ENCODE results near the gene HOMER3.
A peak's percentile ranks its signal among the peaks of the same experiment; 100 is the strongest.

HOMER3 gene

GRCh38 chr19:18946335-18946734 lies 5.3 kb upstream of the HOMER3 start:
- H3K4me3 ChIP-seq: no peak overlapping the region
- intact Hi-C loops (cut with DNase I; ENCODE audit: low total_unique reads): loop anchor here (10.0 kb wide), 1 partner anchor 1718 kb away; the partner anchor contains the start of gene ZNF626

GRCh38 chr19:18945297-18945696 lies 4.3 kb upstream of the HOMER3 start:
- H3K36me3 ChIP-seq: no peaks in the 10 kb centered on the region
- no peak for DNase-seq
- intact Hi-C loops (cut with DNase I; ENCODE audit: low total_unique reads): loop anchor here (10.0 kb wide), 1 partner anchor 1720 kb away; the partner anchor contains the start of gene ZNF626
- H3K27ac ChIP-seq: no peak overlapping the region
- H3K4me1 ChIP-seq: peaks cover 0 to 9% (median 4%) of the 10 kb centered on the region in 4 donors
- peaks cover 0 to 7% of the 10 kb centered on the region in 2 donors for H3K27me3 ChIP-seq
- TF ChIP-seq, protein P1, sequence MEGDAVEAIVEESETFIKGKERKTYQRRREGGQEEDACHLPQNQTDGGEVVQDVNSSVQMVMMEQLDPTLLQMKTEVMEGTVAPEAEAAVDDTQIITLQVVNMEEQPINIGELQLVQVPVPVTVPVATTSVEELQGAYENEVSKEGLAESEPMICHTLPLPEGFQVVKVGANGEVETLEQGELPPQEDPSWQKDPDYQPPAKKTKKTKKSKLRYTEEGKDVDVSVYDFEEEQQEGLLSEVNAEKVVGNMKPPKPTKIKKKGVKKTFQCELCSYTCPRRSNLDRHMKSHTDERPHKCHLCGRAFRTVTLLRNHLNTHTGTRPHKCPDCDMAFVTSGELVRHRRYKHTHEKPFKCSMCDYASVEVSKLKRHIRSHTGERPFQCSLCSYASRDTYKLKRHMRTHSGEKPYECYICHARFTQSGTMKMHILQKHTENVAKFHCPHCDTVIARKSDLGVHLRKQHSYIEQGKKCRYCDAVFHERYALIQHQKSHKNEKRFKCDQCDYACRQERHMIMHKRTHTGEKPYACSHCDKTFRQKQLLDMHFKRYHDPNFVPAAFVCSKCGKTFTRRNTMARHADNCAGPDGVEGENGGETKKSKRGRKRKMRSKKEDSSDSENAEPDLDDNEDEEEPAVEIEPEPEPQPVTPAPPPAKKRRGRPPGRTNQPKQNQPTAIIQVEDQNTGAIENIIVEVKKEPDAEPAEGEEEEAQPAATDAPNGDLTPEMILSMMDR (IDR thresholded peaks at IDR 0.05): no peak
- H3K4me3 ChIP-seq: no peak overlapping the region
- no peaks in the 10 kb centered on the region for H3K9me3 ChIP-seq

More at GRCh38 chr19:18946335-18946734, 5.3 kb upstream of the HOMER3 start:
- no peak overlapping the region for H3K27ac ChIP-seq
- no peaks in the 10 kb centered on the region for H3K36me3 ChIP-seq
- DNase-seq: no peak
- H3K9me3 ChIP-seq: no peaks in the 10 kb centered on the region
- TF ChIP-seq, protein P1 (IDR thresholded peaks at IDR 0.05): no peak
- peaks cover 0 to 7% of the 10 kb centered on the region in 2 donors for H3K27me3 ChIP-seq
- peaks cover 0 to 5% (median 1%) of the 10 kb centered on the region in 4 donors for H3K4me1 ChIP-seq

DNA sequence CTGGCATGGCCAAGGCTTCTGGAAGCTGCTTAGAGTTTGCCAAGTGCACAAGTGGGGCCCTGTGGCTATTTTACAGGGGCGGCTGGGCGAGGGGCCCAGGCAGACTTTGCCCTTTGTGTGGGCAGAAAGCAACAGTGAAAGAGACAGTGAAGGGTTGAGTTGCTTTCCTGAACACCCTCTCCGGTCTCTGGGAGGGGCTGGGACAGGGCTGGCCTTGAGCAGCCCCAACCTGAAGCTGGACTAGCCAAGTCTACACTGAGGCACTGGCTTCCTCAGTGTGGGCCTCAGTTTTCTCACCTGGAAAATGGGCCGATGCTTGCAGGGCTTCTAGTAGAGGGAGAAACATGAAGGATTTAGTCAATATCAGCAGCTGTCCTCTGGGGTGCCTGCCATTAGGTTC lies 2.4 kb upstream of the HOMER3 start:
- no peak overlapping the region for H3K27ac ChIP-seq
- no peaks in the 10 kb centered on the region for H3K9me3 ChIP-seq
- no peaks in the 10 kb centered on the region for H3K27me3 ChIP-seq
- H3K36me3 ChIP-seq: peaks cover 0 to 2% (median 1%) of the 10 kb centered on the region in 3 donors
- H3K4me1 ChIP-seq: peaks cover 0 to 20% (median 13%) of the 10 kb centered on the region in 4 donors
- intact Hi-C loops (cut with DNase I; ENCODE audit: low total_unique reads): loop anchor here (10.0 kb wide), 1 partner anchor 1721 kb away; the partner anchor contains the start of gene ZNF626
- TF ChIP-seq, protein P1 (IDR thresholded peaks at IDR 0.05): no peak
- no peak for DNase-seq
- no peak overlapping the region for H3K4me3 ChIP-seq

DNA sequence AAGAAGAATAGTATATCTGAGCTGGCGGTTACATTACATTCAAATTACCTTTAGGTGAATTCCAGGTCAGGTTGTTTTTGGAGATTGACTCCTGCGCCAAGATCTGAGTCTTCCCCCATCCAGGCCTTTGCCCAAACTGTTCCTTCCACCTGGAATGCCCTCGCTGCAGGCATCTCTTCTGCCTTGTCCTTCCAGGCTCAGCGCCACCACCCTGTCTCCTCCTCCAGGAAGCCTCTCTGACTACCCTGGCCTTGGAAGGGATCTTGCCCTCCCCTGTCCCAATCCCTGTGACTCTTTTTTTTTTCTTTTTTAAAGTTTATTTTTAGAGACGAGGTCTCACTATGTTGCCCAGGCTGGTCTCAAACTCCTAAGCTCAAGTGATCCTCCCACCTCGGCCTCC lies 1.7 kb upstream of the HOMER3 start:
- TF ChIP-seq, protein P1 (IDR thresholded peaks at IDR 0.05): no peak
- H3K27ac ChIP-seq: no peak overlapping the region
- no peak overlapping the region for H3K4me3 ChIP-seq
- H3K4me1 ChIP-seq: peaks cover 0 to 20% (median 13%) of the 10 kb centered on the region in 4 donors
- no peaks in the 10 kb centered on the region for H3K27me3 ChIP-seq
- no peaks in the 10 kb centered on the region for H3K9me3 ChIP-seq
- DNase-seq: no peak
- intact Hi-C loops (cut with DNase I; ENCODE audit: low total_unique reads): loop anchor here (10.0 kb wide), 1 partner anchor 1722 kb away; the partner anchor contains the start of gene ZNF626
- peaks cover 0 to 10% (median 9%) of the 10 kb centered on the region in 3 donors for H3K36me3 ChIP-seq

GRCh38 chr19:18941628-18942354 lies 774 bp upstream of the HOMER3 start:
- Histone ChIP-seq H3K4me3 (peak overlapping the region; percentile 73 to 95), H3K9me3 (no peaks in the 10 kb centered on the region), H3K27ac (peak overlapping the region in 1 of 2 donors; percentile 39), H3K4me1 (peaks cover 0 to 20% (median 13%) of the 10 kb centered on the region in 4 donors), H3K27me3 (no peaks in the 10 kb centered on the region), H3K36me3 (peaks cover 0 to 17% (median 10%) of the 10 kb centered on the region in 3 donors)
- TF ChIP-seq, protein P1 (IDR thresholded peaks at IDR 0.05): no peak
- DNase-seq: no peak
- intact Hi-C loops (cut with DNase I; ENCODE audit: low total_unique reads): loop anchor here (10.0 kb wide), 1 partner anchor 1723 kb away; the partner anchor contains the start of gene ZNF626

All from tibial artery (tissue), 4 donors.